Measurements from ENCODE around the gene KIF14. TPM values are rescaled to one million over a fixed set of nuclear protein-coding genes. Genes with fewer than 3 reads are reported as not detected.

Gene KIF14
- polyA plus RNA-seq, 3 donors = 0.03 to 0.18 (median 0.05) TPM

DNA sequence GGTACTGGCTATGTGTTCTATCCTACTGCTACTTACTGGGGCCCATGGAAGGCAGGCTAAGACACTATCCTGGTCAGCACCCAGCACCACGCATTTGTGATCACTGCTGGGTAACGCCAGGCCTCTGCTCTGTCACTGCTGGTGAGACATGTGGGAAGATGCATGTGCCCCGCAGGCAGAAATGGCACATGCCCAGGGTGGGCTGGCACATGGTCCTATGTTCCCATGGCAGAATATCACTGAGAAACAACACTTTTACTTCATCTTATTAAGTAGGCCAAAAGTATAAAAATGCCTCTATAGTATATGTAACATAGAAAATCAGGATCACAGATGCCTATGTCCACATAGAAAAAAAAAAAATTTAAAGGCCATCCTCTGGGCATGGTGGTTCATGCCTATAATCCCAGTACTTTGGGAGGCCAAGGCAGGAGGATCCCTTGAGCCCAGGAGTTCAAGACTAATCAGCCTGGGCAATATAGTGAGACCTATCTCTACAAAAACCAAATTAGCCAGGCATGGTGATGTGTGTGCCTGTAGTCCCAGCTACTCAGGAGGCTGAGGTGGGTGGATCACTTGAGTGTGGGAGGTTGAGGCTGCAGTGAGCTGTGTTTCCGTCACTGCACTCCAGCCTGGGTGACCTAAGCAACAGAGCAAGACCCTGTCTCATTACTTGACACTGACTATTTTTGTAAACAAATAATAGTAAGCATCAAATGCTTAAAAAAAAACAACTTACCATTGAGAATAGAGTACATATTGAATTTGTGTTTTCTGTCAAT, 37.7 kb upstream of the KIF14 start:
- Mint-ChIP-seq H3K4me1 (peaks cover 21% of the 10 kb centered on the region), H3K9me3 (no peaks in the 10 kb centered on the region), H3K27me3 (ENCODE audit: low read depth in 3 of 3) (no peaks in the 10 kb centered on the region), H3K4me3 (no peak overlapping the region), H3K27ac (peak overlapping the region in 2 of 7 donors; percentile 37 to 42), H3K36me3 (peaks cover 77 to 90% of the 10 kb centered on the region in 2 donors)
- Histone ChIP-seq H3K4me3 (replicated peaks in 1 of 3; ENCODE audit: low read depth in 2 of 3, low read length in 3 of 3) (no peak overlapping the region), H3K4me1 (ENCODE audit: control insufficient read depth in 1 of 2, insufficient read depth in 2 of 2, low read length in 2 of 2) (peaks cover 12 to 18% of the 10 kb centered on the region in 2 donors), H3K4me2 (replicated peaks; ENCODE audit: extremely low read depth, low read length, poor library complexity, severe bottlenecking) (no peak overlapping the region), H3K27ac (ENCODE audit: low read depth in 1 of 2, low read length in 2 of 2) (peak overlapping the region in 1 of 2 donors; percentile 45), H3K9me3 (replicated peaks in 1 of 2; ENCODE audit: control insufficient read depth in 1 of 2, insufficient read depth in 1 of 2, low read length in 2 of 2) (no peaks in the 10 kb centered on the region), H3K79me2 (ENCODE audit: insufficient read depth, low read length) (peaks cover 21% of the 10 kb centered on the region), H3K27me3 (ENCODE audit: control insufficient read depth in 2 of 2, insufficient read depth in 2 of 2, low read length in 2 of 2) (no peaks in the 10 kb centered on the region), H3K36me3 (replicated peaks in 1 of 2; ENCODE audit: control insufficient read depth in 1 of 2, insufficient read depth in 2 of 2, low read length in 2 of 2) (peaks cover 70 to 88% of the 10 kb centered on the region in 2 donors), H2AFZ (ENCODE audit: insufficient read depth, low read depth, low read length, poor library complexity, severe bottlenecking) (no peak overlapping the region), H3K9ac (ENCODE audit: insufficient read depth, low read length, poor library complexity, severe bottlenecking) (no peak overlapping the region), H4K20me1 (ENCODE audit: insufficient read depth, low read length) (peaks cover 27% of the 10 kb centered on the region)
- no peak for DNase-seq
- intact Hi-C loops (cut with micrococcal nuclease) = no loop called here
- no peak for TF ChIP-seq CTCF (IDR thresholded peaks at IDR 0.05)
- WGBS (ENCODE audit: insufficient coverage) = 92% methylated on average over 2 of the region's 4 CpGs

DNA sequence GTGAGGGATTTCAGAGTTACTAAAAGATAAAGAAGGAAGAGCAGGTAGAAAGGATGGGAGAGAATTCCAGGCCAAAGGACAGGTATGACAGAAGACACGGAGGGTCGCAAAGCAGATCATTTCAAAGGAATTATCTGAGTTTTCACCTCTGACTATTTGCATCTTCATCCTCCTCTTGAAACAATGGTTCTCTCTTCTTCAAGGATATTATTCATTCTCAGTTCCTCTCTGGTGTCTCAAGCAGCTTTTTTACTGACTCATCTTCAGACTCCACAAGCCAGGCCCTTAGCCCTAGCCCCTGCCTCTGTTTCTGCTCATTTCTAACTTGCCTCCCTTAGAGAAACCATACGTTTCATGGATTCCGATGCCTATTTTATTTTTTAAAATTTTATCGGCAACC, 34.1 kb upstream of the KIF14 start:
- H3K36me3 Mint-ChIP-seq = peaks cover 58 to 79% of the 10 kb centered on the region in 2 donors

More for the DNA sequence above, 34.1 kb upstream of the KIF14 start:
- no peak overlapping the region for H3K9ac ChIP-seq (ENCODE audit: insufficient read depth, low read length, poor library complexity, severe bottlenecking)
- H3K4me2 ChIP-seq (replicated peaks; ENCODE audit: extremely low read depth, low read length, poor library complexity, severe bottlenecking) = no peak overlapping the region
- intact Hi-C loops (cut with micrococcal nuclease) = no loop called here
- H3K4me3 ChIP-seq (replicated peaks in 1 of 3; ENCODE audit: low read depth in 2 of 3, low read length in 3 of 3) = no peak overlapping the region
- no peak for TF ChIP-seq CTCF (IDR thresholded peaks at IDR 0.05)
- Mint-ChIP-seq H3K9me3 (no peaks in the 10 kb centered on the region), H3K27ac (peak overlapping the region; percentile 74 to 92 (median 88)), H3K27me3 (ENCODE audit: low read depth in 3 of 3) (no peaks in the 10 kb centered on the region), H3K4me1 (peaks cover 26% of the 10 kb centered on the region), H3K4me3 (no peak overlapping the region)
- peaks cover 47 to 76% of the 10 kb centered on the region in 2 donors for H3K36me3 ChIP-seq (replicated peaks in 1 of 2; ENCODE audit: control insufficient read depth in 1 of 2, insufficient read depth in 2 of 2, low read length in 2 of 2)
- peaks cover 12 to 18% of the 10 kb centered on the region in 2 donors for H3K4me1 ChIP-seq (ENCODE audit: control insufficient read depth in 1 of 2, insufficient read depth in 2 of 2, low read length in 2 of 2)
- peak overlapping the region; percentile 36 for H2AFZ ChIP-seq (ENCODE audit: insufficient read depth, low read depth, low read length, poor library complexity, severe bottlenecking)
- H4K20me1 ChIP-seq (ENCODE audit: insufficient read depth, low read length) = peaks cover 7% of the 10 kb centered on the region
- 90% methylated on average over 4 of the region's 5 CpGs for WGBS (ENCODE audit: insufficient coverage)
- H3K79me2 ChIP-seq (ENCODE audit: insufficient read depth, low read length) = peaks cover 7% of the 10 kb centered on the region
- no peaks in the 10 kb centered on the region for H3K9me3 ChIP-seq (replicated peaks in 1 of 2; ENCODE audit: control insufficient read depth in 1 of 2, insufficient read depth in 1 of 2, low read length in 2 of 2)
- H3K27ac ChIP-seq (ENCODE audit: low read depth in 1 of 2, low read length in 2 of 2) = peak overlapping the region; percentile 23 to 68
- DNase-seq = peak; percentile 36 to 62 (median 55)
- H3K27me3 ChIP-seq (ENCODE audit: control insufficient read depth in 2 of 2, insufficient read depth in 2 of 2, low read length in 2 of 2) = no peaks in the 10 kb centered on the region

All from CD14-positive monocyte (primary cell).